ENCODE results near the gene HK2. TPM values are rescaled to one million over a fixed set of nuclear protein-coding genes. Genes with fewer than 3 reads are reported as not detected.
"Not testable (repeated sequence)": the region's sequence is repeated elsewhere in the genome, so short reads cannot be mapped to it uniquely, and the experiment has no call there.

HK2 gene
- total and polyA plus RNA-seq, 2 experiments from 2014 or later, result 24.2 to 25.3 TPM

- peaks cover 50% of the 10 kb centered on the region for H3K4me1 ChIP-seq (ENCODE audit: insufficient read depth)
- DNase-seq, result peak; percentile 80
- no peaks in the 10 kb centered on the region for H3K9me3 ChIP-seq (ENCODE audit: low read depth)
- no peak overlapping the region for H3K4me3 ChIP-seq
- in situ Hi-C loops (cut with MboI), result no loop called here
- peaks cover 15% of the 10 kb centered on the region; the same call in 1 of the 2 replicates for H4K20me1 ChIP-seq (ENCODE audit: insufficient read depth)
- H3K36me3 ChIP-seq (ENCODE audit: low read depth), result peaks cover 12% of the 10 kb centered on the region; the same call in 1 of the 2 replicates
- TF ChIP-seq EZH2phosphoT487 (IDR thresholded peaks at IDR 0.05; ENCODE audit: insufficient read depth, low read depth) (no peak), EZH2 (IDR thresholded peaks at IDR 0.05; ENCODE audit: insufficient read depth, poor library complexity, severe bottlenecking) (no peak)
- H2AFZ ChIP-seq, result no peak overlapping the region
- no peaks in the 10 kb centered on the region for H3K9me2 ChIP-seq (ENCODE audit: insufficient read depth)
- no peaks in the 10 kb centered on the region for H3K27me3 ChIP-seq (replicated peaks; ENCODE audit: insufficient read depth)
- peak overlapping the region; percentile 56 for H3K27ac ChIP-seq
- H3K4me2 ChIP-seq (ENCODE audit: unreplicated experiment), result peak overlapping the region; percentile 55
- H3K9ac ChIP-seq, result no peak overlapping the region
- 22 to 31% methylated on average over 8 of the region's 8 CpGs for WGBS, 2 experiments (ENCODE audit: low coverage in 1 of 2, low lambda C conversion rate in 2 of 2, missing lambda C conversion rate in 2 of 2)
- peaks cover 50% of the 10 kb centered on the region for H3F3A ChIP-seq (ENCODE audit: insufficient read depth)
- peaks cover 94% of the 10 kb centered on the region for H3K79me2 ChIP-seq (ENCODE audit: insufficient read depth)
Measured at GRCh38 chr2:74851191-74851566, 17.3 kb downstream of the HK2 start.

GRCh38 chr2:74853360-74853759 lies 19.4 kb downstream of the HK2 start:
- H3K27ac ChIP-seq; H3K9me2 ChIP-seq (ENCODE audit: insufficient read depth); H3K4me3 ChIP-seq; H3K9me3 ChIP-seq (ENCODE audit: low read depth); DNase-seq; H3K27me3 ChIP-seq (replicated peaks; ENCODE audit: insufficient read depth); in situ Hi-C loops (cut with MboI); H3K4me2 ChIP-seq (ENCODE audit: unreplicated experiment); H2AFZ ChIP-seq; H3K9ac ChIP-seq: not testable (repeated sequence)
- Histone ChIP-seq H3F3A (ENCODE audit: insufficient read depth) (peaks cover 32% of the 10 kb centered on the region), H3K79me2 (ENCODE audit: insufficient read depth) (peaks cover 86% of the 10 kb centered on the region), H4K20me1 (ENCODE audit: insufficient read depth) (peaks cover 13% of the 10 kb centered on the region; the same call in 1 of the 2 replicates), H3K36me3 (ENCODE audit: low read depth) (peaks cover 28% of the 10 kb centered on the region; the same call in 1 of the 2 replicates), H3K4me1 (ENCODE audit: insufficient read depth) (peaks cover 38% of the 10 kb centered on the region)
- 97 to 99% methylated on average over 8 of the region's 8 CpGs for WGBS, 2 experiments (ENCODE audit: low coverage in 1 of 2, low lambda C conversion rate in 2 of 2, missing lambda C conversion rate in 2 of 2)

GRCh38 chr2:74854401-74854800 lies 20.5 kb downstream of the HK2 start:
- Histone ChIP-seq H3K36me3 (ENCODE audit: low read depth) (peaks cover 28% of the 10 kb centered on the region; the same call in 1 of the 2 replicates), H3K9me3 (ENCODE audit: low read depth) (no peaks in the 10 kb centered on the region), H4K20me1 (ENCODE audit: insufficient read depth) (peaks cover 20% of the 10 kb centered on the region; the same call in 1 of the 2 replicates), H2AFZ (no peak overlapping the region), H3K4me1 (ENCODE audit: insufficient read depth) (peaks cover 35% of the 10 kb centered on the region), H3K9ac (no peak overlapping the region), H3F3A (ENCODE audit: insufficient read depth) (peaks cover 32% of the 10 kb centered on the region), H3K79me2 (ENCODE audit: insufficient read depth) (peaks cover 86% of the 10 kb centered on the region), H3K27me3 (replicated peaks; ENCODE audit: insufficient read depth) (no peaks in the 10 kb centered on the region), H3K27ac (no peak overlapping the region), H3K4me2 (ENCODE audit: unreplicated experiment) (no peak overlapping the region), H3K4me3 (no peak overlapping the region), H3K9me2 (ENCODE audit: insufficient read depth) (no peaks in the 10 kb centered on the region)
- WGBS, 2 experiments (ENCODE audit: low coverage in 1 of 2, low lambda C conversion rate in 2 of 2, missing lambda C conversion rate in 2 of 2), result 92 to 94% methylated on average over 4 of the region's 4 CpGs
- TF ChIP-seq EZH2phosphoT487 (IDR thresholded peaks at IDR 0.05; ENCODE audit: insufficient read depth, low read depth) (no peak), EZH2 (IDR thresholded peaks at IDR 0.05; ENCODE audit: insufficient read depth, poor library complexity, severe bottlenecking) (no peak)
- DNase-seq, result no peak
- in situ Hi-C loops (cut with MboI), result no loop called here

- H3K4me3 ChIP-seq; DNase-seq; H3K9me2 ChIP-seq (ENCODE audit: insufficient read depth); in situ Hi-C loops (cut with MboI); H3K9ac ChIP-seq; H3K27ac ChIP-seq; H2AFZ ChIP-seq; H3K9me3 ChIP-seq (ENCODE audit: low read depth); H3K27me3 ChIP-seq (replicated peaks; ENCODE audit: insufficient read depth); H3K4me2 ChIP-seq (ENCODE audit: unreplicated experiment): not testable (repeated sequence)
- H3K79me2 ChIP-seq (ENCODE audit: insufficient read depth), result peaks cover 84% of the 10 kb centered on the region
- peaks cover 27% of the 10 kb centered on the region for H3K4me1 ChIP-seq (ENCODE audit: insufficient read depth)
- 93% methylated on average over 16 of the region's 16 CpGs for WGBS, 2 experiments (ENCODE audit: low coverage in 1 of 2, low lambda C conversion rate in 2 of 2, missing lambda C conversion rate in 2 of 2)
- H3F3A ChIP-seq (ENCODE audit: insufficient read depth), result peaks cover 27% of the 10 kb centered on the region; the same call in 1 of the 2 replicates
- peaks cover 28% of the 10 kb centered on the region; the same call in 1 of the 2 replicates for H3K36me3 ChIP-seq (ENCODE audit: low read depth)
- H4K20me1 ChIP-seq (ENCODE audit: insufficient read depth), result peaks cover 20% of the 10 kb centered on the region; the same call in 1 of the 2 replicates
Measured at GRCh38 chr2:74855114-74855707, 21.3 kb downstream of the HK2 start.

Data from GM23248 (cell line).